ENCODE data around the gene KDM4C. TPM values are rescaled to one million over a fixed set of nuclear protein-coding genes. Genes with fewer than 3 reads are reported as not detected.
"Not testable (repeated sequence)": the region's sequence is repeated elsewhere in the genome, so short reads cannot be mapped to it uniquely, and the experiment has no call there.

KDM4C gene
- total RNA-seq, 2 experiments from 2014 or later, result 51.5 to 60.3 TPM

GRCh38 chr9:6765396-6765795 lies 7.6 kb downstream of the KDM4C start:
- intact Hi-C loops (cut with micrococcal nuclease; ENCODE audit: unreplicated experiment), result no loop called here

GRCh38 chr9:6766606-6767005 lies 8.8 kb downstream of the KDM4C start:
- POLR2A ChIA-PET, result no interaction called here
- Histone ChIP-seq H3K9me3 (ENCODE audit: low read length) (no peaks in the 10 kb centered on the region), H3K4me2 (ENCODE audit: low read length) (no peak overlapping the region), H3K9me2 (ENCODE audit: insufficient read depth, low read length) (no peaks in the 10 kb centered on the region), H2AFZ (ENCODE audit: low read length) (no peak overlapping the region), H3K4me1 (ENCODE audit: insufficient read depth, low read length, poor library complexity, severe bottlenecking) (peaks cover under 1% of the 10 kb centered on the region), H3K79me2 (ENCODE audit: insufficient read depth, low read depth, low read length) (peaks cover 85% of the 10 kb centered on the region), H4K20me1 (ENCODE audit: insufficient read depth, low read length) (0 out of 2 replicates have a peak, but pooled peaks cover 14% of the 10 kb centered on the region), H3K36me3 (ENCODE audit: insufficient read depth, low read length) (no peaks in the 10 kb centered on the region; the same call in 1 of the 2 replicates), H3K4me3 (ENCODE audit: low read depth, low read length, poor library complexity, severe bottlenecking) (no peak overlapping the region), H3K27ac (ENCODE audit: low read depth, low read length, poor library complexity, severe bottlenecking) (no peak overlapping the region)
- intact Hi-C loops (cut with micrococcal nuclease; ENCODE audit: unreplicated experiment), result no loop called here
- no peak for DNase-seq (ENCODE audit: low spot score)
- CTCF ChIA-PET (ENCODE audit: unreplicated experiment), result no interaction called here
- no peak for TF ChIP-seq CTCF (conservative IDR thresholded peaks at IDR 0.05; ENCODE audit: low read length)
- no peak for TF ChIP-seq EZH2phosphoT487 (IDR thresholded peaks at IDR 0.05; ENCODE audit: borderline replicate concordance, low read depth, low read length)
- BruUV-seq (replicated peaks), result no TSS peak

More at GRCh38 chr9:6765396-6765795, 7.6 kb downstream of the KDM4C start:
- Histone ChIP-seq H4K20me1 (ENCODE audit: insufficient read depth, low read length) (0 out of 2 replicates have a peak, but pooled peaks cover 14% of the 10 kb centered on the region), H3K9me2 (ENCODE audit: insufficient read depth, low read length) (no peaks in the 10 kb centered on the region), H3K36me3 (ENCODE audit: insufficient read depth, low read length) (no peaks in the 10 kb centered on the region), H3K9me3 (ENCODE audit: low read length) (no peaks in the 10 kb centered on the region), H3K4me3 (ENCODE audit: low read depth, low read length, poor library complexity, severe bottlenecking) (no peak overlapping the region), H2AFZ (ENCODE audit: low read length) (no peak overlapping the region), H3K4me2 (ENCODE audit: low read length) (no peak overlapping the region), H3K27ac (ENCODE audit: low read depth, low read length, poor library complexity, severe bottlenecking) (no peak overlapping the region), H3K79me2 (ENCODE audit: insufficient read depth, low read depth, low read length) (peaks cover 85% of the 10 kb centered on the region), H3K4me1 (ENCODE audit: insufficient read depth, low read length, poor library complexity, severe bottlenecking) (peaks cover 6% of the 10 kb centered on the region)
- CTCF ChIA-PET (ENCODE audit: unreplicated experiment), result no interaction called here
- BruUV-seq (replicated peaks), result no TSS peak
- DNase-seq (ENCODE audit: low spot score), result no peak
- no peak for TF ChIP-seq CTCF (conservative IDR thresholded peaks at IDR 0.05; ENCODE audit: low read length)
- TF ChIP-seq EZH2phosphoT487 (IDR thresholded peaks at IDR 0.05; ENCODE audit: borderline replicate concordance, low read depth, low read length), result no peak
- POLR2A ChIA-PET, result interaction anchor here (1.5 kb wide), 1 partner anchor 9 kb away, joined by 4 read pairs; no protein-coding TSS in a partner anchor

- H3K4me2 ChIP-seq (ENCODE audit: low read length); H3K4me1 ChIP-seq (ENCODE audit: insufficient read depth, low read length, poor library complexity, severe bottlenecking); H3K4me3 ChIP-seq (ENCODE audit: low read depth, low read length, poor library complexity, severe bottlenecking); H3K9me2 ChIP-seq (ENCODE audit: insufficient read depth, low read length); CTCF ChIA-PET (ENCODE audit: unreplicated experiment); H3K27ac ChIP-seq (ENCODE audit: low read depth, low read length, poor library complexity, severe bottlenecking); DNase-seq (ENCODE audit: low spot score); H3K9me3 ChIP-seq (ENCODE audit: low read length); H2AFZ ChIP-seq (ENCODE audit: low read length); BruUV-seq (replicated peaks); H3K36me3 ChIP-seq (ENCODE audit: insufficient read depth, low read length); POLR2A ChIA-PET; intact Hi-C loops (cut with micrococcal nuclease; ENCODE audit: unreplicated experiment): not testable (repeated sequence)
- H3K79me2 ChIP-seq (ENCODE audit: insufficient read depth, low read depth, low read length), result peaks cover 82% of the 10 kb centered on the region
- 0 out of 2 replicates have a peak, but pooled peaks cover 14% of the 10 kb centered on the region for H4K20me1 ChIP-seq (ENCODE audit: insufficient read depth, low read length)
Measured at GRCh38 chr9:6768587-6768986, 10.8 kb downstream of the KDM4C start.
